H9 (cell line): ENCODE measurements around the gene PMEL. TPM values are rescaled to one million over a fixed set of nuclear protein-coding genes. Genes with fewer than 3 reads are reported as not detected.

Source experiments
- DNase-seq: peaks from one replicate; pipeline ENCODE4 v3.0.0-alpha.2; 2017
- H2AFZ ChIP-seq: one replicate; pipeline ENCODE4 v1.6.1; 2013; ENCODE audit warnings: mild to moderate bottlenecking, low read length, control low read depth, moderate library complexity
- H2AK5ac ChIP-seq: 2 replicates; pipeline ENCODE4 v1.6.1; 2013; ENCODE audit warnings: low read length, control low read depth, mixed read lengths; ENCODE audit not compliant: insufficient read length
- H2BK120ac ChIP-seq: one replicate; pipeline ENCODE4 v1.6.1; 2013; ENCODE audit warnings: low read depth, mild to moderate bottlenecking, low read length, control low read depth, inconsistent platforms; ENCODE audit not compliant: poor library complexity, severe bottlenecking
- H2BK12ac ChIP-seq: 2 replicates; pipeline ENCODE4 v1.6.1; 2013; ENCODE audit warnings: low read length, control low read depth, mixed read lengths, low read depth; ENCODE audit not compliant: insufficient read length
- H2BK15ac ChIP-seq: 2 replicates; pipeline ENCODE4 v1.6.1; 2013; ENCODE audit warnings: low read depth, low read length, control low read depth
- H2BK20ac ChIP-seq: one replicate; pipeline ENCODE4 v1.6.1; 2013; ENCODE audit warnings: low read depth, mild to moderate bottlenecking, low read length, control low read depth, inconsistent platforms; ENCODE audit not compliant: poor library complexity, severe bottlenecking
- H2BK5ac ChIP-seq: 2 replicates; pipeline ENCODE4 v1.6.1; 2013; ENCODE audit warnings: low read length, control low read depth, mixed read lengths; ENCODE audit not compliant: insufficient read length
- H3K14ac ChIP-seq: 2 replicates; pipeline ENCODE4 v1.6.1; 2013; ENCODE audit warnings: low read length, control low read depth; ENCODE audit not compliant: insufficient read depth
- H3K18ac ChIP-seq: 2 replicates; pipeline ENCODE4 v1.6.1; 2013; ENCODE audit warnings: low read depth, mild to moderate bottlenecking, mixed read lengths, low read length, control low read depth; ENCODE audit not compliant: insufficient read length
- H3K23ac ChIP-seq: 2 replicates; pipeline ENCODE4 v1.6.1; 2013; ENCODE audit warnings: low read length, control low read depth, mixed read lengths, low read depth; ENCODE audit not compliant: insufficient read length
- H3K23me2 ChIP-seq: 2 replicates; pipeline ENCODE4 v1.6.1; 2013; ENCODE audit warnings: low read depth, mild to moderate bottlenecking, mixed read lengths, low read length, control low read depth; ENCODE audit not compliant: insufficient read length, poor library complexity, severe bottlenecking
- H3K27ac ChIP-seq: 2 replicates; pipeline ENCODE4 v1.5.1; 2013; ENCODE audit warnings: low read length, control low read depth, mixed read lengths, low read depth; ENCODE audit not compliant: insufficient read length
- H3K27me3 ChIP-seq: 2 replicates; pipeline ENCODE4 v1.6.1; 2013; ENCODE audit warnings: low read length, control low read depth, inconsistent platforms; ENCODE audit not compliant: insufficient read depth
- H3K4ac ChIP-seq: 2 replicates; pipeline ENCODE4 v1.6.1; 2013; ENCODE audit warnings: low read depth, mild to moderate bottlenecking, control low read depth, inconsistent platforms, low read length, moderate library complexity
- H3K4me1 ChIP-seq: 2 replicates; pipeline ENCODE4 v1.6.1; 2013; ENCODE audit warnings: low read length, control low read depth, inconsistent platforms; ENCODE audit not compliant: insufficient read depth
- H3K4me2 ChIP-seq: 2 replicates; pipeline ENCODE4 v1.6.1; 2013; ENCODE audit warnings: low read length, control low read depth, mixed read lengths; ENCODE audit not compliant: insufficient read length, insufficient read depth
- H3K56ac ChIP-seq: 2 replicates; pipeline ENCODE4 v1.6.1; 2013; ENCODE audit warnings: low read depth, mild to moderate bottlenecking, mixed read lengths, low read length, control low read depth; ENCODE audit not compliant: insufficient read length
- H3K79me1 ChIP-seq: 2 replicates; pipeline ENCODE4 v1.6.1; 2013; ENCODE audit warnings: low read depth, mild to moderate bottlenecking, moderate library complexity, low read length, control low read depth, inconsistent platforms; ENCODE audit not compliant: insufficient read depth, poor library complexity, severe bottlenecking
- H3K79me2 ChIP-seq: 2 replicates; pipeline ENCODE4 v1.6.1; 2013; ENCODE audit warnings: low read length, control low read depth, inconsistent platforms; ENCODE audit not compliant: insufficient read depth
- H3K9ac ChIP-seq: 2 replicates; pipeline ENCODE4 v1.6.1; 2013; ENCODE audit warnings: low read length, control low read depth, mixed read lengths; ENCODE audit not compliant: insufficient read length; ENCODE audit errors: extremely low read depth
- H3K9me3 ChIP-seq: one replicate; pipeline ENCODE4 v1.6.1; 2013; ENCODE audit warnings: low read depth, low read length, inconsistent platforms; ENCODE audit not compliant: control insufficient read depth
- H3T11ph ChIP-seq: one replicate; pipeline ENCODE4 v1.6.1; 2013; ENCODE audit warnings: mild to moderate bottlenecking, low read length, control low read depth, inconsistent platforms
- H4K20me1 ChIP-seq: one replicate; pipeline ENCODE4 v1.6.1; 2013; ENCODE audit not compliant: control insufficient read depth, insufficient read length, insufficient read depth
- H4K5ac ChIP-seq: 2 replicates; pipeline ENCODE4 v1.6.1; 2013; ENCODE audit warnings: low read depth, mild to moderate bottlenecking, mixed read lengths, low read length, control low read depth; ENCODE audit not compliant: insufficient read length
- H4K8ac ChIP-seq: replicated peaks from 2 replicates; pipeline ENCODE4 v1.6.1; 2013; ENCODE audit warnings: low read length, control low read depth, mixed read lengths, low read depth; ENCODE audit not compliant: insufficient read length
- H4K91ac ChIP-seq: 2 replicates; pipeline ENCODE4 v1.6.1; 2013; ENCODE audit warnings: low read depth, mild to moderate bottlenecking, moderate library complexity, mixed read lengths, low read length, control low read depth; ENCODE audit not compliant: insufficient read length
- H3K27ac Mint-ChIP-seq, 3 experiments: 2 replicates in 2 of 3; 3 replicates in 1 of 3; pipeline ENCODE4 v1.8.0; 2020 to 2021; ENCODE audit warnings: mixed read lengths in 3 of 3, mild to moderate bottlenecking in 1 of 3, moderate library complexity in 1 of 3
- H3K27me3 Mint-ChIP-seq: 2 replicates; pipeline ENCODE4 v1.8.0; 2021; ENCODE audit warnings: low read depth, mild to moderate bottlenecking, moderate library complexity, mixed read lengths
- H3K36me3 Mint-ChIP-seq, 3 experiments: 2 replicates in 2 of 3; 3 replicates in 1 of 3; pipeline ENCODE4 v1.8.0; 2020 to 2021; ENCODE audit warnings: low read depth in 3 of 3, mixed read lengths in 3 of 3; ENCODE audit not compliant: insufficient read depth in 1 of 3
- H3K4me1 Mint-ChIP-seq, 2 experiments: 2 replicates each; pipeline ENCODE4 v1.8.0; 2020; ENCODE audit warnings: mixed read lengths in 2 of 2
- H3K4me3 Mint-ChIP-seq, 2 experiments: 2 replicates in 1 of 2; 3 replicates in 1 of 2; pipeline ENCODE4 v1.8.0; 2020 to 2021; ENCODE audit warnings: mild to moderate bottlenecking in 2 of 2, mixed read lengths in 2 of 2, moderate library complexity in 1 of 2
- H3K9me3 Mint-ChIP-seq, 2 experiments: 2 replicates in 1 of 2; 3 replicates in 1 of 2; pipeline ENCODE4 v1.8.0; 2020; ENCODE audit warnings: mild to moderate bottlenecking in 2 of 2, mixed read lengths in 2 of 2, moderate library complexity in 1 of 2
- CTCF ChIP-seq: fragments of 200-600 bp; sonication (generic); conservative IDR thresholded peaks from 3 replicates; pipeline ENCODE4 v1.8.0; 2021; ENCODE audit warnings: antibody characterized with exemption, mild to moderate bottlenecking
- WGBS: extraction: QIAGEN DNeasy Blood & Tissue Kit; methylation state at CpG from one replicate; pipeline ENCODE4 v1.1.7; 2013; ENCODE audit warnings: missing lambda C conversion rate, low lambda C conversion rate, mixed read lengths; ENCODE audit not compliant: insufficient read length; ENCODE audit errors: extremely low coverage; 5-methylcytosine and 5-hydroxymethylcytosine counted together
- total RNA-seq: library from RNA; stranded (reverse); gene quantifications from 2 replicates; pipeline ENCODE4 v1.2.1, GENCODE V29; 2021

PMEL gene
- total RNA-seq, 1 experiment from 2014 or later = 72.6 TPM

GRCh38 chr12:55963760-55964159 lies 2.1 kb downstream of the PMEL start:
- Histone ChIP-seq H3K4me2 (no peak overlapping the region), H3K23ac (no peak overlapping the region), H2BK20ac (no peak overlapping the region), H3K4ac (no peak overlapping the region), H2BK5ac (no peak overlapping the region), H3K4me1 (peaks cover 3% of the 10 kb centered on the region; the same call in 1 of the 2 replicates), H2BK12ac (no peak overlapping the region), H3K27me3 (no peaks in the 10 kb centered on the region), H2BK15ac (no peak overlapping the region), H3K56ac (no peak overlapping the region), H3K9me3 (no peaks in the 10 kb centered on the region), H3K27ac (no peak overlapping the region), H2AFZ (no peak overlapping the region), H4K91ac (no peak overlapping the region), H3T11ph (no peak overlapping the region), H3K18ac (no peak overlapping the region), H3K23me2 (peaks cover 15% of the 10 kb centered on the region), H4K8ac (no peak overlapping the region), H2BK120ac (no peak overlapping the region), H2AK5ac (no peak overlapping the region), H3K9ac (no peak overlapping the region), H4K20me1 (no peaks in the 10 kb centered on the region), H4K5ac (no peak overlapping the region), H3K79me2 (no peaks in the 10 kb centered on the region; the same call in 1 of the 2 replicates), H3K14ac (no peak overlapping the region), H3K79me1 (no peaks in the 10 kb centered on the region)
- Mint-ChIP-seq H3K27me3 (no peaks in the 10 kb centered on the region), H3K4me1 (peaks cover 22 to 28% of the 10 kb centered on the region in 2 experiments), H3K9me3 (no peaks in the 10 kb centered on the region), H3K4me3 (peak overlapping the region in 1 of 2 experiments; percentile 67; a peak in 1 of 5 replicates), H3K27ac (no peak overlapping the region), H3K36me3 (peaks cover 5 to 15% (median 11%) of the 10 kb centered on the region in 3 experiments; a peak in 6 of 7 replicates)
- no peak for TF ChIP-seq CTCF
- no CpG with 5 or more reads among the region's 2 CpGs for WGBS
- DNase-seq = no peak
